Activated T-cell treated with anti-CD3 and anti-CD28 coated beads, Interleukin-2, amount 50 U/mL, for 48 hours (primary cell): ENCODE measurements around the gene ACBD7.

Source experiments
- DNase-seq, 2 experiments: peaks; one replicate each; pipeline ENCODE4 v3.0.0-alpha.2; 2020

The ACBD7 gene

DNA sequence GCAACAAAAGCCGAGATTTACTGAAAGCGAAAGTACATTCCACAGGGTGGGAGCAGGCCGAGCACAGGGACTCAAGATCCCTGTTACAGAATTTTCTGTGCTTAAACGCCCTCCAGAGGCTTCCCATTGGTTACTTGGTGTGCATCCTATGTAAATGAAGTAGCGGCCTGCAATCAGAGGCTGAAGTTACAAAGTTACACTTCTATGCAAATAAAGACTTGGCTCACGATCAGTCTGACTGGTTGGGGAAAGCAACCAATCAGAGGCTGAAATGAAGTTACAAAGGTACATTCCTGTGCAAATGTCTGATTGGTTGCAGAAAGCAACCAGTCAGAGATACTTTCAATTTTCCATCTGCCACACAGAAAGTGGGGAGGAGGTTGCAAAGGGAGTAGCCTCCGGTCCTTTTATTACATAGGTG, 4.1 kb downstream of the ACBD7 start:
- DNase-seq = no peak

DNA sequence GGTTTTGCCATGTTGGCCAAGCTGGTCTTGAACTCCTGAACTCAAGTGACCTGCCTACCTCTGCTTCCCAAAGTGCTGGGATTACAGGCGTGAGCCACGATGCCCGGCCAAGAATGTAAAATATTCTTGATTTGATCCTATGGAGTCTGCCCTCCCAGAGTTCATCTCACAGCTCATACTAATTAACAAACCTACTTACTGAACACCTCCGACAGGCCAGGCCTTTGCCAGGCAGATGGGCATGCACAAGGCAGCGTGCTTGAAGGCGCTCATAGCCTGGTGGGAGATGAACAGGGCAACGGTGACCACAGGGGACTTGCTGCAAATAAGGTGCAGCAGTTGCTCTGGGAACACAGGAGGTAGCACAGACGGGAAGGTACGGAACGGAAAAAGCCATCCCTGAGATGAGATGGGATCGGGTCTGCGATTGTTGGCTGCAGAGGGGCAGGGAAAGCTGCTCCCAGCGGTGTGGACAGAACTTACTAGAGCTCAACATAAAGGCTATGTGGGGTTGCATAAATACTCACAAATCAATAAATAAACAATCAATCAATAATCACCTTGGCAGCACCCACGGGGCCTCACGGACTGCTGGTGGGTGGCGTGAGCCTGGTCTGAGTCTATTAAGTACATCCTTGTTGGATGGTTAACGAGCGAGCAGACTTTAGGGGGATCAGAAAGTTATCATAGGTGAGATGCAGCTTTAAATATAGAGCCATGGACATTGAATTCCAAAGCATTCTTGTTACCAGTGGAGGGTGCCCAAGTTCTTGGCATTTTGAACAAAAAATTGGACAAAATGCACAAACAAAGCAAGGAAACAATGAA, 4.7 kb downstream of the ACBD7 start:
- DNase-seq = no peak

- no peak for DNase-seq
These were observed 13.2 kb downstream of the ACBD7 start for GRCh38 chr10:15075421-15075820.

DNA sequence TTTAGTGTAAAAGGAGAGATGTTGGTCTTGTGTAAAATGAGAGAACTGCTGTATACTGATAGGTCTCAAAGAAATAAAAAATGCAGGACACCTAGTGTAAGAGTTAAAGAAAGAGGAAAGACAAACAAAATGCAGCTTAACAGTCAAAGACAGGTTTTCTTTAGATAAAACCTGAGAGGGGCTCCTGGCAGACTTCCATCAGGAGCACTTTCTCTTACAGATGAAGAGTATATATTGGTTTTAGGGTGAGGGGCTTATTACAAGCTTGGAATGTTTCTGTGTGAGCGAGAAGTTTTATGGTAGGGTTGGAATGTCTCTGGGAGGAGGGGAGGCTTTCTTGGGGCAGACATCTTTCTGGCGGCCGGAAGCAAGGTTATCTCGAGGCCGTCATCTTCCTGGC, 16.2 kb downstream of the ACBD7 start:
- DNase-seq = no peak

GRCh38 chr10:15069230-15069629, 19.3 kb downstream of the ACBD7 start:
- DNase-seq = no peak

GRCh38 chr10:15068802-15069201, 19.8 kb downstream of the ACBD7 start:
- DNase-seq = no peak

DNA sequence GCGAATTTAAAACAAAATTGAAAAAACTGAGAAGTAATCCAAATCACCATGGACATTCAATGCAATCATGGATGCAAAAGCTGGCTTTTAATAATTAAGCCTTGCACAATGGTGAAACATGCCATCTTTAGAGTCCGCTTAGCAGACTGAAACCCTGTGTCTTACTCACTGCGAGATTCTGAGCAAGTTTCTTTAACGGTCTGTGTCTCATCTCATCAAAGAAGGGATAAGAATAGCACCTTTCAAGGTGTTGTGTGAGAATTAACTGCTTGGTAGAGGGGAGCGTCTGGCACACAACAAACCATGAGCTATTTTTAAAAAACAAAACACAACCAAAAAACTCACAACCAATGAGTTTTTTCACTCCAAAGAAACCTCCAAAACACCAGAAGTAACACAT, 21.4 kb downstream of the ACBD7 start:
- no peak for DNase-seq

- DNase-seq = no peak
These were observed 27.9 kb downstream of the ACBD7 start for GRCh38 chr10:15060638-15061037.

DNA sequence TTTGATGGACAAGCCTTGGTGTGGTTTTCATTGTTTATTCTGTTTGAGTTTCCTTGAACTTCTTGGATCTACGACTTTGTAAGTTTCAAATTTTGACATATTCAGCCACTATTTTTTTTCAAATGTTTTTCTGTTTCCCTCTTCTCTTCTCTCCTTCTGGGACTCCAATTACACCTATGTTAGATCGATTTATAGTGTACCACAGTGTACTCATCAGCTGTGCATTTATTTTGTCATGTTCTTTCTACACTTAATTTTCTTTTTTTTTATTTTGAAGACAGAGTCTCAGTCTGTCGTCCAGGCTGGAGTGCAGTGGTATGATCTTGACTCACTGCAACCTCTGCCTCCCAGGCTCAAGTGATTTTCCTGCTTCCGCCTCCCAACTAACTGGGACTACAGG, 28.7 kb downstream of the ACBD7 start:
- no peak for DNase-seq

DNA sequence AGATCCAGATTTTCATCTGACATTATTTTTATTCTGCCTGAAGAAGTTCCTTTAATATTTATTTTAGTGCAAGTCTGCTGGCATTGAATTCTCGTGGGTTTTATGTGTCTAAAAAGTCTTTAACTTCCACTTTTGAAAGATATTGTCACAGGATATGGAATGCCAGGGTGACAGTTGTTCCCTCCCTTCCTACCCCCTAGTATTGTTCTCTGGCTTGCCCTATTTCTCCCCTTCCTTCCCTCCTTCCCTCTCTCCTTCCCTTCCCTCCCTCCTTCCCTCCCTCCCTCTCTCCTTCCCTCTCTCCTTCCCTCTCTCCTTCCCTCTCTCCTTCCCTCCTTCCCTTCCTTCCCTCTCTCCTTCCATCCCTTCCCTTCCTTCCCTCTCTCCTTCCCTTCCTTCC, 29.9 kb downstream of the ACBD7 start:
- no peak for DNase-seq

- DNase-seq = no peak
These were observed 35.5 kb downstream of the ACBD7 start for GRCh38 chr10:15053061-15053460.

DNA sequence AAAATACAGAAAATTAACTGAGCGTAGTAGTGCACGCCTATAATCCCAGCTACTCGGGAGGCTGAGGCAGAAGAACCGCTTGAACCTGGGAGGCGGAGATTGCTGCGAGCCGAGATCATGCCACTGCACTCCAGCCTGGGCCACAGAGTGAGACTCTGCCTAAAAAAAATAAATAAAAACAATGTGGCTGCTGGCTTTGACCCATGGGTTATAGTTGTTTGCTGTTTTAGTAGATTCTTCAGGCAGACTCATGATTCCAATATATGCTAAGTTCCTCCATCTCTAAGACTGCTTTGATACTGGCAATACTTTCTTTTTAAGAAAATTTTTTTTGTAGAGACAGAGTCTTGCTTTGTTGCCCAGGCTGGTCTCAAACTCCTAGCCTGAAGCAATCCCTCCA, 36.5 kb downstream of the ACBD7 start:
- no peak for DNase-seq

GRCh38 chr10:15049533-15049932, 39.0 kb downstream of the ACBD7 start:
- no peak for DNase-seq

GRCh38 chr10:15046626-15047025, 42.0 kb downstream of the ACBD7 start:
- DNase-seq = no peak

GRCh38 chr10:15045380-15045779, 43.2 kb downstream of the ACBD7 start:
- DNase-seq = no peak

DNA sequence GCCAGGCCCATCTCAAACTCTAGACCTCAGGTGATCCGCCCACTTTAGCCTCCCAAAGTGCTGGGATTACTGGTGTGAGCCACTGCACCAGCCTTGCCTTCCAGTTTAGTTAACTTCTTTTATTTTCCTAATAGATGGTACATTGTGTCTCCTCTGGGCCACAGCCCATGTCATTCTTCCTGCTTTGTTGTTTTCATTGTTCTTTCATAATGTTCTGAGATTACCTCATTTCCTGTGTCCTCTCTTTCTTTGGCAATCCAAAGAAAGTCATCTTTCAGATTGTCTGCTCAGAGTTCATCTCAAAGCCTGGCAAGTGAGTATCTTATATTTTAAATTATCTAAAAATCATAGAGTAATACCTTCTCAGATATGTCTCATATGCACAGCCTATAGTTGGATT, 44.9 kb downstream of the ACBD7 start, which contains the start of gene OLAH:
OLAH (plus strand) TSS at position 270 of the 400 bp plus-strand sequence. CDS start 3,346 bp downstream, outside the sequence.
- DNase-seq = no peak

GRCh38 chr10:15038416-15038815, 50.2 kb downstream of the ACBD7 start:
- DNase-seq = no peak

GRCh38 chr10:15037691-15038090, 50.9 kb downstream of the ACBD7 start:
- no peak for DNase-seq

GRCh38 chr10:15035385-15036301, 52.9 kb downstream of the ACBD7 start:
- DNase-seq = no peak

- no peak for DNase-seq
These were observed 60.8 kb downstream of the ACBD7 start for GRCh38 chr10:15027741-15028140.
